ENCODE data around the gene EIF4B. TPM values are rescaled to one million over a fixed set of nuclear protein-coding genes. Genes with fewer than 3 reads are reported as not detected.
A peak's percentile ranks its signal among the peaks of the same experiment; 100 is the strongest.

The EIF4B gene
- total RNA-seq, 6 experiments from 2014 or later = 143 to 270 (median 180) TPM

DNA sequence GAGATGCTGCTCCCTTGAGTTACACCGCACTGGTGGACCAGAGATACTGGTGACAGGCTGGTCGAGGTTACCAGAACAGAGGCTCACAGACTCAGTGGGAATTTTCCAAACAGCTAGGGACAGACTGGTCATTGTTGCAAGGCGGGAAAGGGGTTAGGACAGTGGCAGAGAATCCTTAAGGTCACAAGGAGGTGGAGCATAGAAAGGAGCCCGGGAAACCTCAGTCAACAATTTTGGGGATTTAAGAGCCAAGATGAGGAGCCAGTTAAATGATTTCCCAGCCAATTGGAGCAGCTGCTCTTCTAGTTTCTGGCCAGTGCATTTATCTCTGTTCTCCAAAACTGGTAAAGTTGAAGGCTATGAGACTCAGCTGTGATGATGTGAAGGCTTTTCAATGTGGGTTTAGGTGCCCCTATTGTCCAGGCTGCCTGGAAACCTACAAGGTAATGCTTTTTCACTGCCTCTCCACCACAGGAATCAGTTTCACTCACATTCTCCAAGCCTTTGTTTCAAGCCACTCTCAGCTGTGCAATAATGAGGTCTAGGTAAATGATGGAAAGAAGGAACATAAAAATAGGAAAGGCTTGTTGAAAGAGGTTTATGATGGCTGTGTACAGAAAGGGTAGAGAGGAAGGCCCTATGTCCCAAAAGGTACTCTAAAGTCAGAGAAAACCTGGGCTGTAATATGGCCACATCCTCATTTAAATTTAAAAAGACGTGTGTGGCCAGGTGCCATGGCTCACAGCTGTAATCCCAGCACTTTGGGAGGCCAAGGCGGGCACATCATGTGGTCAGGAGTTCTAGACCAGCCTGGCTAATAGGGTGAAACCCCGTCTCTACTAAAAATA lies 36.6 kb downstream of the EIF4B start:
- no peak overlapping the region for H3K27ac ChIP-seq
- no peak for DNase-seq
- ATAC-seq = no peak
- peaks cover 0 to 27% (median 6%) of the 10 kb centered on the region in 4 donors for H3K4me1 ChIP-seq
- peaks cover 6 to 32% (median 15%) of the 10 kb centered on the region in 4 donors for H3K36me3 ChIP-seq
- intact Hi-C loops (cut with DNase I) = no loop called here
- H3K27me3 ChIP-seq = no peaks in the 10 kb centered on the region
- no peaks in the 10 kb centered on the region for H3K9me3 ChIP-seq
- H3K4me3 ChIP-seq = no peak overlapping the region
- no peak for TF ChIP-seq CTCF (IDR thresholded peaks at IDR 0.05)
- no peak for TF ChIP-seq POLR2A (IDR thresholded peaks at IDR 0.05)
- 70% methylated on average over 5 of the region's 7 CpGs for WGBS (ENCODE audit: insufficient coverage, low coverage, low lambda C conversion rate, missing lambda C conversion rate)

GRCh38 chr12:53044052-53044581 lies 37.9 kb downstream of the EIF4B start:
- Histone ChIP-seq H3K4me3 (no peak overlapping the region), H3K36me3 (peaks cover 0 to 19% (median 7%) of the 10 kb centered on the region in 4 donors), H3K9me3 (no peaks in the 10 kb centered on the region), H3K4me1 (peaks cover 0 to 36% (median 8%) of the 10 kb centered on the region in 4 donors), H3K27ac (peak overlapping the region in 1 of 3 donors; percentile 97), H3K27me3 (no peaks in the 10 kb centered on the region)
- TF ChIP-seq POLR2A (IDR thresholded peaks at IDR 0.05) = no peak
- no peak for TF ChIP-seq CTCF (IDR thresholded peaks at IDR 0.05)
- ATAC-seq (no peak), DNase-seq (peak in 1 of 3 donors; percentile 52)
- WGBS (ENCODE audit: insufficient coverage, low coverage, low lambda C conversion rate, missing lambda C conversion rate) = 56% methylated on average over 4 of the region's 10 CpGs
- intact Hi-C loops (cut with DNase I) = no loop called here

DNA sequence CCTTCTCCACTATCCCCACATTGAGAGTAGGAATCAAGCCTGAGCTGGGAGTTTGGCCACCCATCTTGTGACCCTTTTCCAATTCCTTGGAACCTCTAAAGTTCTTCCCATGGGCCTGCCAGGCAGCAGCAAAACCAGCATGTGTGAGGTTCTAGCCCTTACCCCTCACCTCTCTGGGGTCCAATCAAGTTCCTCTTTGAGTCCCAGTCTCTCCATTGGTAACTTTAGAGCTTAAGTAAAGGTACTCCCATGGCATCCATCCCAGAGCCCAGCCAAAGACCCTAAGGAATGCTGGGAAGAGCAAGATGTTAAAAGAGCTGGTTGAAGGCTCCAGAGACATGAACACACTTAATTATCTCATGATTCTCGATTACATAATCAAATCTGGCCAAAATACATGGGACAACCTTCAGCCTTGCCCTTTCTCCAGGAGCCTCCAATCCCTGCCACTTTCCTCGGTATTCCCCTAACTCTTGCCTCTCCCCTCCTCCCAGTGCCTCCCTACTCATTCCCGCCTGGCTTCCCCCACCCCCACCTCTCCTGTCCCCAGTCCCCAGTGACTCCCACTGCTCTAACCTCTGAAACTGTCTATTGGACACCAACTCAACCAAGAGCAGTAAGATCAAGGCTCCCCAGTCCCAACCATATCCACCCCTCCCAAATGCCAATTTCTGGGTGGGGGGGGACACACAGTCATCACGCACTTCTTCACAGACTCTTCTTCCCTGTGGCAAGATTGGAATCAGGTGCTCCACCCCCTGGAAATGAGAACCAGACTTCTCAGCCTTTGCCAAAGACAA lies 38.8 kb downstream of the EIF4B start:
- Histone ChIP-seq H3K4me3 (no peak overlapping the region), H3K27me3 (no peaks in the 10 kb centered on the region), H3K27ac (peak overlapping the region in 2 of 3 donors; percentile 93 to 97), H3K36me3 (peaks cover 0 to 10% (median 0%) of the 10 kb centered on the region in 4 donors), H3K9me3 (no peaks in the 10 kb centered on the region), H3K4me1 (peaks cover 0 to 39% (median 8%) of the 10 kb centered on the region in 4 donors)
- ATAC-seq (no peak), DNase-seq (no peak)
- intact Hi-C loops (cut with DNase I) = no loop called here
- TF ChIP-seq POLR2A (IDR thresholded peaks at IDR 0.05) = no peak
- TF ChIP-seq CTCF (IDR thresholded peaks at IDR 0.05) = no peak
- WGBS (ENCODE audit: insufficient coverage, low coverage, low lambda C conversion rate, missing lambda C conversion rate) = 45% methylated on average over 3 of the region's 4 CpGs

DNA sequence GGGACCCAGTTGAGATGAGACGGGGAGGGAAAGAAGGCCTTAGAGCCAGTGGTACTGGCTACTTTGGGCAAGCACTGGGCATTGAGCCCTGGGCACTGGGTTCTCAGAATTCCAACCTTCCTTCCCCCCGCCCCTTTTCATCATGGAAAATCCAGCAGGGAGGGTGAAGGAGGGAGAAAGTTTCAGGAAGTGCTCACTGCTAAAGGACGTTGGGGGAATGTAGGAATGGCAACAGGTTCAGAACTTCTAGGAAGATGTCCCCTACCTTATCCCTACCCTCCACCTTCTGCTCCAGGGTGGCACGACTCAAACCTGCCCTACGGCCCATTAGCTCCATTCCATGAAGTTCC lies 39.4 kb downstream of the EIF4B start:
- ATAC-seq = no peak

More for the DNA sequence above, 39.4 kb downstream of the EIF4B start:
- Histone ChIP-seq H3K27ac (peak overlapping the region; percentile 87 to 97 (median 93)), H3K27me3 (no peaks in the 10 kb centered on the region), H3K4me3 (peak overlapping the region in 1 of 3 donors; percentile 67), H3K9me3 (no peaks in the 10 kb centered on the region), H3K4me1 (peaks cover 0 to 39% (median 8%) of the 10 kb centered on the region in 4 donors), H3K36me3 (peaks cover 0 to 5% (median 0%) of the 10 kb centered on the region in 4 donors)
- 37% methylated on average over 3 of the region's 5 CpGs for WGBS (ENCODE audit: insufficient coverage, low coverage, low lambda C conversion rate, missing lambda C conversion rate)
- intact Hi-C loops (cut with DNase I) = no loop called here
- peak in 1 of 3 donors; percentile 51 for DNase-seq
- TF ChIP-seq CTCF (IDR thresholded peaks at IDR 0.05) = no peak
- no peak for TF ChIP-seq POLR2A (IDR thresholded peaks at IDR 0.05)
